ENCODE results near the gene GPR4.

The GPR4 gene

GRCh38 chr19:45547211-45547770, 54.7 kb downstream of the GPR4 start:
- peak; percentile 13 to 46 for DNase-seq

- DNase-seq, result no peak
These were observed 59.8 kb downstream of the GPR4 start for GRCh38 chr19:45542234-45542668.
